ENCODE results near the gene IFNL4.

The IFNL4 gene

DNA sequence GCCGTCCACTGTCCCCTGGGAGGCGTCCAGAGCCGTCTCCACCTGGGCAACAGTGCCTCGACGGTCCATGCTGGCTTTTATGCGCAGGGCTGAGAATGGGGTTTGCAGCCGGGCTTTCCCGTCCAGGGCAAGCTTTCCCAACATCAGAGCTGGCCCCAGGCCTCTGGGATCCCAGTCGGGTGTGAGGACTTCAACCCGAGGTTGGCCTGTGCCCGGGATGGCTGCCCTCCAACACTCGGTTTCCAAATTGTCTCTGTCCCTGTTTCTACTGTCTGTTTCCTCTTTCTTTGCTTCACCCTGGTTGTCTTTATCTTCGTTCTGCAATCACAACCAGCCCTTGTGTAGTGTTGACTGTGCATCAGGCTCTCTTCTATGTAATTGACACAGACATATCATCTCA is at the start of gene IFNL4:
IFNL4 (minus strand) TSS at position 51 of the 400 bp plus-strand sequence.
- TF ChIP-seq, protein P1, sequence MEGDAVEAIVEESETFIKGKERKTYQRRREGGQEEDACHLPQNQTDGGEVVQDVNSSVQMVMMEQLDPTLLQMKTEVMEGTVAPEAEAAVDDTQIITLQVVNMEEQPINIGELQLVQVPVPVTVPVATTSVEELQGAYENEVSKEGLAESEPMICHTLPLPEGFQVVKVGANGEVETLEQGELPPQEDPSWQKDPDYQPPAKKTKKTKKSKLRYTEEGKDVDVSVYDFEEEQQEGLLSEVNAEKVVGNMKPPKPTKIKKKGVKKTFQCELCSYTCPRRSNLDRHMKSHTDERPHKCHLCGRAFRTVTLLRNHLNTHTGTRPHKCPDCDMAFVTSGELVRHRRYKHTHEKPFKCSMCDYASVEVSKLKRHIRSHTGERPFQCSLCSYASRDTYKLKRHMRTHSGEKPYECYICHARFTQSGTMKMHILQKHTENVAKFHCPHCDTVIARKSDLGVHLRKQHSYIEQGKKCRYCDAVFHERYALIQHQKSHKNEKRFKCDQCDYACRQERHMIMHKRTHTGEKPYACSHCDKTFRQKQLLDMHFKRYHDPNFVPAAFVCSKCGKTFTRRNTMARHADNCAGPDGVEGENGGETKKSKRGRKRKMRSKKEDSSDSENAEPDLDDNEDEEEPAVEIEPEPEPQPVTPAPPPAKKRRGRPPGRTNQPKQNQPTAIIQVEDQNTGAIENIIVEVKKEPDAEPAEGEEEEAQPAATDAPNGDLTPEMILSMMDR (IDR thresholded peaks at IDR 0.05; ENCODE audit: poor library complexity, severe bottlenecking), result no peak
- Histone ChIP-seq H3K36me3 (ENCODE audit: low read depth) (no peaks in the 10 kb centered on the region), H3K27ac (ENCODE audit: poor library complexity, severe bottlenecking) (no peak within 1 kb of the TSS), H3K4me3 (ENCODE audit: severe bottlenecking) (no peak within 1 kb of the TSS), H3K27me3 (ENCODE audit: insufficient read depth, poor library complexity, severe bottlenecking) (peaks cover 32% of the 10 kb centered on the region), H3K9me3 (ENCODE audit: severe bottlenecking) (no peaks in the 10 kb centered on the region), H3K4me1 (ENCODE audit: insufficient read depth, poor library complexity, severe bottlenecking) (no peaks in the 10 kb centered on the region)
- ATAC-seq (ENCODE audit: low read depth) (no peak), DNase-seq (ENCODE audit: low spot score) (no peak)

DNA sequence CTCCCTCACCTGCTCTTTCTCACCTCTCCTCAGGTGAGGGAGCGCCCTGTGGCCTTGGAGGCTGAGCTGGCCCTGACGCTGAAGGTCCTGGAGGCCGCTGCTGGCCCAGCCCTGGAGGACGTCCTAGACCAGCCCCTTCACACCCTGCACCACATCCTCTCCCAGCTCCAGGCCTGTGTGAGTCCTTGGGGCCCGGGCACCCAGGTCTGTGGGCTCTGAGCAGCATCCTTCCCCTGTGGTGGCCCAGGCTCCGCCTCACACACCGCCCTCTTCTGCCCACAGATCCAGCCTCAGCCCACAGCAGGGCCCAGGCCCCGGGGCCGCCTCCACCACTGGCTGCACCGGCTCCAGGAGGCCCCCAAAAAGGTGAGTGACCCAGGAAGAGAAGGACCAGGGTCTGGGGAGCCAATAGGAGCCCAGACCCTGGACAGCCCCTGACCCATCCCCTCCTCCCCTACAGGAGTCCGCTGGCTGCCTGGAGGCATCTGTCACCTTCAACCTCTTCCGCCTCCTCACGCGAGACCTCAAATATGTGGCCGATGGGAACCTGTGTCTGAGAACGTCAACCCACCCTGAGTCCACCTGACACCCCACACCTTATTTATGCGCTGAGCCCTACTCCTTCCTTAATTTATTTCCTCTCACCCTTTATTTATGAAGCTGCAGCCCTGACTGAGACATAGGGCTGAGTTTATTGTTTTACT is 49.4 kb upstream of the IFNL4 start:
- TF ChIP-seq, protein P1 (IDR thresholded peaks at IDR 0.05; ENCODE audit: poor library complexity, severe bottlenecking), result no peak
- no peaks in the 10 kb centered on the region for H3K36me3 ChIP-seq (ENCODE audit: low read depth)
- no peaks in the 10 kb centered on the region for H3K27me3 ChIP-seq (ENCODE audit: insufficient read depth, poor library complexity, severe bottlenecking)
- H3K9me3 ChIP-seq (ENCODE audit: severe bottlenecking), result no peaks in the 10 kb centered on the region
- H3K4me3 ChIP-seq (ENCODE audit: severe bottlenecking), result no peak overlapping the region
- DNase-seq (ENCODE audit: low spot score) (no peak), ATAC-seq (ENCODE audit: low read depth) (no peak)
- H3K4me1 ChIP-seq (ENCODE audit: insufficient read depth, poor library complexity, severe bottlenecking), result no peaks in the 10 kb centered on the region
- H3K27ac ChIP-seq (ENCODE audit: poor library complexity, severe bottlenecking), result no peak overlapping the region

DNA sequence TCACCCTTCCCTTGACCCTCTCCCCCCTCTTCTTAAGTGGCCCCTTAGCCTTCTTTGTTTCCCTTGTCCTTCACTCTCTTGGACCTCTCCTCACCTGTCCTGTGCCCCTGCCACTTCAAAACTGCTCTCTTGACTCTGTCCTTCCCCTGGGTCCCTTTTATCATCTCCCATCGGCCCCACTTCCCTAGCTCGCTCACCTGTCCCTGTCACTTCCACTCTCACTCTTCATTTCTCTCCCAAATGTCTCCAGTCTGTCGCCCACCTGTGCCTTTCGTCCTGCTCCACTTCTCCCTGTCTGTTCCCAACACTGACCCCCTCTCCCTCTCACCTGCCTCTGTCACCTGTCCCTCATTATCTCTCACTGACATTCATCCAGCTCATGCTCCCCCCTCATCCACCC is 48.2 kb upstream of the IFNL4 start:
- Histone ChIP-seq H3K27me3 (ENCODE audit: insufficient read depth, poor library complexity, severe bottlenecking) (no peaks in the 10 kb centered on the region), H3K36me3 (ENCODE audit: low read depth) (no peaks in the 10 kb centered on the region), H3K9me3 (ENCODE audit: severe bottlenecking) (no peaks in the 10 kb centered on the region), H3K27ac (ENCODE audit: poor library complexity, severe bottlenecking) (no peak overlapping the region), H3K4me3 (ENCODE audit: severe bottlenecking) (no peak overlapping the region), H3K4me1 (ENCODE audit: insufficient read depth, poor library complexity, severe bottlenecking) (no peaks in the 10 kb centered on the region)
- TF ChIP-seq, protein P1 (IDR thresholded peaks at IDR 0.05; ENCODE audit: poor library complexity, severe bottlenecking), result no peak
- DNase-seq (ENCODE audit: low spot score) (no peak), ATAC-seq (ENCODE audit: low read depth) (no peak)

DNA sequence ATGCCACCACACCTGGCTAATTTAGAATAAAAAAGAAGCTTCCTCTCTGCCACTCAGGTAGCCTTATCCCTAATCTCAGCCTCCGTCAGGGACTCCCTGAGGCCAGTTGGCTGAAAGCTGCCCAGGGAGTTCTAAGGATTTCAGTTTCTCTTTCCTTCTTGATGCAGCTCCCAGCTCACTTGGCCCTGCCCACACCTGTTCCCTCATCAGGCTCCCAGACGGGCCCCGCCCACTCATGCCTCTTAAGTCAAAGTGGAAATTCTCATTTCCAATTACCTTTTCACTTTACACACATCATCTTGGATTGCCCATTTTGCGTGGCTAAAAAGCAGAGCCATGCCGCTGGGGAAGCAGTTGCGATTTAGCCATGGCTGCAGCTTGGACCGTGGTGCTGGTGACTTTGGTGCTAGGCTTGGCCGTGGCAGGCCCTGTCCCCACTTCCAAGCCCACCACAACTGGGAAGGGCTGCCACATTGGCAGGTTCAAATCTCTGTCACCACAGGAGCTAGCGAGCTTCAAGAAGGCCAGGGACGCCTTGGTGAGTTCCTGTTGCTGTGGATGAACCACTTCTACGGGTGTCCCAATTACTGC is 47.5 kb upstream of the IFNL4 start, which contains the start of gene IFNL1:
IFNL1 (plus strand) TSS at position 353 of the 591 bp plus-strand sequence; CDS start at position 368, 15 bp downstream.
- no peaks in the 10 kb centered on the region for H3K36me3 ChIP-seq (ENCODE audit: low read depth)
- no peaks in the 10 kb centered on the region for H3K4me1 ChIP-seq (ENCODE audit: insufficient read depth, poor library complexity, severe bottlenecking)
- TF ChIP-seq, protein P1 (IDR thresholded peaks at IDR 0.05; ENCODE audit: poor library complexity, severe bottlenecking), result no peak
- no peaks in the 10 kb centered on the region for H3K27me3 ChIP-seq (ENCODE audit: insufficient read depth, poor library complexity, severe bottlenecking)
- H3K4me3 ChIP-seq (ENCODE audit: severe bottlenecking), result no peak within 1 kb of the TSS
- H3K27ac ChIP-seq (ENCODE audit: poor library complexity, severe bottlenecking), result no peak within 1 kb of the TSS
- ATAC-seq (ENCODE audit: low read depth), result peak; percentile 51; the same call in 2 of the 3 replicates
- no peaks in the 10 kb centered on the region for H3K9me3 ChIP-seq (ENCODE audit: severe bottlenecking)
- no peak for DNase-seq (ENCODE audit: low spot score)

DNA sequence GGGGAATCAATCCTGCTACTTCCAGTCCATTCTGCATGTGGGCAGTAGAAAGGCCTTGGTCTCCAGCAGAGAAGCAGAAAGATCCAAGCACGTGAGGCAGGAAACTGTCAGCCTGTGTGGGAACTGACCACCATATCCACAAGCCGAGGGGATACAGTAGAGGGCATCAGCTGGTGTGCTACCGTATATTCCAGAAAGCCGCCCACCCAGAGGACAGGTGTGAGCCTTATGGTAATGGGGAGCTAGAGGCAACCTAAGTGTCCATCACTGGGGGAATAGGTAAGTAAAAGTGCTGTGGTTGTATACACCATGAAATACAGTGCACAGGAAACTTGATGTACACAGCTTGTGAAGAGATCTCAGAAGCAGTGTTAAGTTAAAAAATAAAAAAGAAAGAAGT is 44.7 kb upstream of the IFNL4 start:
- Histone ChIP-seq H3K4me1 (ENCODE audit: insufficient read depth, poor library complexity, severe bottlenecking) (no peaks in the 10 kb centered on the region), H3K27me3 (ENCODE audit: insufficient read depth, poor library complexity, severe bottlenecking) (no peaks in the 10 kb centered on the region), H3K27ac (ENCODE audit: poor library complexity, severe bottlenecking) (no peak overlapping the region), H3K36me3 (ENCODE audit: low read depth) (no peaks in the 10 kb centered on the region), H3K4me3 (ENCODE audit: severe bottlenecking) (no peak overlapping the region), H3K9me3 (ENCODE audit: severe bottlenecking) (no peaks in the 10 kb centered on the region)
- TF ChIP-seq, protein P1 (IDR thresholded peaks at IDR 0.05; ENCODE audit: poor library complexity, severe bottlenecking), result no peak
- DNase-seq (ENCODE audit: low spot score) (no peak), ATAC-seq (ENCODE audit: low read depth) (no peak)

All from RWPE2 (cell line).